ENCODE results near the gene FAM13A.

The FAM13A gene

DNA sequence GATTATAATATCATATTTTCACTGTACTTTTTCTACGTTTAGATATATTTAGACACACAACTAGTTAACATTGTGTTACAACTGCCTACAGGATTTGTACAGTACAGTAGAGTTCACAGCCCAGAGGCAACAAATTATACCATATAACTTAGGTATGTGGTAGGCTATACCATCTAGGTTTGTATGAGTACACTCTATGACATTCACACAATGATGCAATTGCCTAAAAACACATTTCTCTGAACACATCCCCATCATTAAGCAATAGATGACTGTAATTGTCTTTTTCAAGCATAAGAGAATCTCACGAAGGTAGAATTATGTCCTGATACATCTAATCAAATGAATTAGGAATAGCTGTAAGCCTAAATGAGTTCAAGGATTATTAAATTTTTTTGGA, 42.0 kb upstream of the FAM13A start:
- TF ChIP-seq, protein P1, sequence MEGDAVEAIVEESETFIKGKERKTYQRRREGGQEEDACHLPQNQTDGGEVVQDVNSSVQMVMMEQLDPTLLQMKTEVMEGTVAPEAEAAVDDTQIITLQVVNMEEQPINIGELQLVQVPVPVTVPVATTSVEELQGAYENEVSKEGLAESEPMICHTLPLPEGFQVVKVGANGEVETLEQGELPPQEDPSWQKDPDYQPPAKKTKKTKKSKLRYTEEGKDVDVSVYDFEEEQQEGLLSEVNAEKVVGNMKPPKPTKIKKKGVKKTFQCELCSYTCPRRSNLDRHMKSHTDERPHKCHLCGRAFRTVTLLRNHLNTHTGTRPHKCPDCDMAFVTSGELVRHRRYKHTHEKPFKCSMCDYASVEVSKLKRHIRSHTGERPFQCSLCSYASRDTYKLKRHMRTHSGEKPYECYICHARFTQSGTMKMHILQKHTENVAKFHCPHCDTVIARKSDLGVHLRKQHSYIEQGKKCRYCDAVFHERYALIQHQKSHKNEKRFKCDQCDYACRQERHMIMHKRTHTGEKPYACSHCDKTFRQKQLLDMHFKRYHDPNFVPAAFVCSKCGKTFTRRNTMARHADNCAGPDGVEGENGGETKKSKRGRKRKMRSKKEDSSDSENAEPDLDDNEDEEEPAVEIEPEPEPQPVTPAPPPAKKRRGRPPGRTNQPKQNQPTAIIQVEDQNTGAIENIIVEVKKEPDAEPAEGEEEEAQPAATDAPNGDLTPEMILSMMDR (IDR thresholded peaks at IDR 0.05; ENCODE audit: low read depth, low read length): no peak
- TF ChIP-seq MYC (IDR thresholded peaks at IDR 0.05; ENCODE audit: low read depth, low read length): no peak
- no peak for TF ChIP-seq POLR2A (IDR thresholded peaks at IDR 0.05; ENCODE audit: extremely low read depth, insufficient read length)
- TF ChIP-seq, protein P2, sequence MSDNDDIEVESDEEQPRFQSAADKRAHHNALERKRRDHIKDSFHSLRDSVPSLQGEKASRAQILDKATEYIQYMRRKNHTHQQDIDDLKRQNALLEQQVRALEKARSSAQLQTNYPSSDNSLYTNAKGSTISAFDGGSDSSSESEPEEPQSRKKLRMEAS (IDR thresholded peaks at IDR 0.05; ENCODE audit: low read depth, low read length): no peak
- no peak overlapping the region for H3K4me3 ChIP-seq (ENCODE audit: low read depth, low read length)
- no peak for DNase-seq (ENCODE audit: low read depth)

DNA sequence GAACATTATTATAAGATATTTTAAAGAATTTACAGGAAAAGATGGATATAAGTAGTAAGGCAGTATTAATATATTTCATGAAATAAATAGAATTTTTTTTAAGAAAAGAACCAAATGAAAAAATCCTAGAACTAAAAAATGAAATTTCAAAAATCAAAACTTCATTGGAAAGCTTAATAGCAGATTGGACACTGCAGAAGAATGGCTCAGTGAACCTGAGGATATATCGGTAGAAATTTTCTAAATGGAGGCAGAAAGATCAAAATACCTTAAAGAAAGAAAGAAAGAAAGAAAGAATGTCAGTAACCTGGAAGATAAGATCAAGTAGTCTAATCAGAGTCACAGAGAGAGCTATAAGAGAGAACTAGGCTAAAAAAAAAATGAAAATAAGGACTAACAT, 21.3 kb upstream of the FAM13A start:
- TF ChIP-seq MYC (IDR thresholded peaks at IDR 0.05; ENCODE audit: low read depth, low read length): no peak
- TF ChIP-seq POLR2A (IDR thresholded peaks at IDR 0.05; ENCODE audit: extremely low read depth, insufficient read length): no peak
- TF ChIP-seq, protein P2 (IDR thresholded peaks at IDR 0.05; ENCODE audit: low read depth, low read length): no peak
- TF ChIP-seq, protein P1 (IDR thresholded peaks at IDR 0.05; ENCODE audit: low read depth, low read length): no peak
- no peak for DNase-seq (ENCODE audit: low read depth)
- H3K4me3 ChIP-seq (ENCODE audit: low read depth, low read length): no peak overlapping the region

DNA sequence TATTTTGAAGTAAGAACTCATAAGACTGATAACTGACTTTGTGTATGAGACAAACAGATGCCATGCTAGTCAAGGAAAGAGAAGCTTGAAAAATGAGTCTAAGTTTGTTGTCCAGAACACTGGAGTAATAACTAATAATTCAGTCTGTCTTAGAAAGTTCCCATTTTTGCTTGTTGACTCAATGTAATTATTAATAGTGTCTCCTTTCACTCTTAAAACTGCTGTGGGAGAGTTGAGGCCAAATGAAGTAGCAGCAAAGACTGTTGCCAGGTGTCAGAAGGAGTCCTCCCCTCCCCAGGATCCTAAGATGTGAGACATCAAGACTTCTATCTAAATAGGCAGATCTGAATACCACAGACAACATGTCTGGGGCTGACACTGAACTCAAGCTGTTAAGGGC, 20.8 kb upstream of the FAM13A start:
- no peak overlapping the region for H3K4me3 ChIP-seq (ENCODE audit: low read depth, low read length)
- no peak for DNase-seq (ENCODE audit: low read depth)
- TF ChIP-seq, protein P2 (IDR thresholded peaks at IDR 0.05; ENCODE audit: low read depth, low read length): no peak
- TF ChIP-seq, protein P1 (IDR thresholded peaks at IDR 0.05; ENCODE audit: low read depth, low read length): no peak
- no peak for TF ChIP-seq POLR2A (IDR thresholded peaks at IDR 0.05; ENCODE audit: extremely low read depth, insufficient read length)
- no peak for TF ChIP-seq MYC (IDR thresholded peaks at IDR 0.05; ENCODE audit: low read depth, low read length)

DNA sequence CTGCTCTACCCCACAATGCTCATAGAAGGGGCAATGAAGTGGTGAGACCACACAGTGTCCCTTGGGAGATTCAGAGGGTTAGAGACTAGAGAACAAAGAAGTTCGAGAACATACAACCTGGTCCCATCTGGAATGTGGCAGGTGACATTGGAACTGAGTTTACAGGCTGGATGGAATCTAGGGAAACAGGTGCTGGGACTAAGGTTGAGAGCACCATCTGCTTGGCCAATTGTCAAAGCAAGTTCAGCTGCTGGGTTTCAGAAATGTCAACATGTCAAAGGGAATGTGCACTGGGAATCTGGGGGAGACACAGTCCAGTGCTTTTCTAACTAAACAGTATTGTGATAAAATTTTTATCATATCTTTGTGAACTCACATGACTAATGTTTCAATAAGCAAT, 15.9 kb upstream of the FAM13A start:
- TF ChIP-seq MYC (IDR thresholded peaks at IDR 0.05; ENCODE audit: low read depth, low read length) (no peak), POLR2A (IDR thresholded peaks at IDR 0.05; ENCODE audit: extremely low read depth, insufficient read length) (no peak)
- TF ChIP-seq, protein P1 (IDR thresholded peaks at IDR 0.05; ENCODE audit: low read depth, low read length): no peak
- TF ChIP-seq, protein P2 (IDR thresholded peaks at IDR 0.05; ENCODE audit: low read depth, low read length): no peak
- DNase-seq (ENCODE audit: low read depth): no peak
- H3K4me3 ChIP-seq (ENCODE audit: low read depth, low read length): no peak overlapping the region

DNA sequence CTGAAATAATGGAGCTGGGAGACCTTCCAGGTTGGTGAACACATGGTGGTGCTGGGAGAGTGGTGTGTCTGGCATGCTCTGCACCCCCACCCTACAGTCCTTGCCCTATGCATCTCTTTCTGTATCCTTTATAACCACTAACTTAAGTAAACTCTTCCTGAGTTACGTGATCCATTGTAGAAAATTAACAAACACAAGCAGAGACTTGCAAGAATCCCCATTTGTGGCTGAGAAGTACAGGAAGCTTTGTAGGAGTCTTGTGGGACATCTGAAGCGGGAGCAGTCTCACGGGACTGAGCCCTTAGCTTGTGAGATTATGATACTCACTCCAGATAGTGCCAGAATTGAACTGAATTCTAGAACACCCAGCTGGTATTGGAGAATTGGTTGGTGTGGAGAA, 14.3 kb upstream of the FAM13A start:
- no peak overlapping the region for H3K4me3 ChIP-seq (ENCODE audit: low read depth, low read length)
- TF ChIP-seq MYC (IDR thresholded peaks at IDR 0.05; ENCODE audit: low read depth, low read length) (no peak), POLR2A (IDR thresholded peaks at IDR 0.05; ENCODE audit: extremely low read depth, insufficient read length) (no peak)
- TF ChIP-seq, protein P2 (IDR thresholded peaks at IDR 0.05; ENCODE audit: low read depth, low read length): no peak
- TF ChIP-seq, protein P1 (IDR thresholded peaks at IDR 0.05; ENCODE audit: low read depth, low read length): no peak
- no peak for DNase-seq (ENCODE audit: low read depth)

DNA sequence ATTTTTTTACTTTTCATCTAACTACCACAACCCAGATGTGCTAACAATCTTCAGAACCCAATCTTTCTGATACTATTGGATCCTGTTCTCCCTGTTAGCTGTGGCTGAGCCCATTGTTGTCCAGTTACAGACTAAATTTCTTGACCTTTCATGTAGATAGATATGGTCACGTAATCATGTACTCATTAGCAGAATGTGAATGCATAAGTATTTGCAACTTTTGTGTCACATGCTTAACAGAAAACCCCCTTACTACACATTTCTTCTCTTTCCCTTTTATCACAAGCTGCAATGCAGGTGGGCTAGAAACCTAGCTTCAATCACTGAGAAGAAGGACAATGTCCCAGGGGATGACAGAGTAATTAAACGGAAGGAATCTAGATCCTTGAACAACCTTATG, 13.1 kb upstream of the FAM13A start:
- DNase-seq (ENCODE audit: low read depth): no peak
- H3K4me3 ChIP-seq (ENCODE audit: low read depth, low read length): no peak overlapping the region
- TF ChIP-seq POLR2A (IDR thresholded peaks at IDR 0.05; ENCODE audit: extremely low read depth, insufficient read length): no peak
- TF ChIP-seq, protein P2 (IDR thresholded peaks at IDR 0.05; ENCODE audit: low read depth, low read length): no peak
- TF ChIP-seq MYC (IDR thresholded peaks at IDR 0.05; ENCODE audit: low read depth, low read length): no peak
- TF ChIP-seq, protein P1 (IDR thresholded peaks at IDR 0.05; ENCODE audit: low read depth, low read length): no peak
